H1 (cell line): ENCODE data around the gene SLC39A6. TPM values are rescaled to one million over a fixed set of nuclear protein-coding genes. Genes with fewer than 3 reads are reported as not detected.

Source experiments
- CTCF ChIA-PET: fragments of 300-600 bp; sonication (Branson Sonifier 250); formaldehyde crosslinking; loops from one replicate; lab custom pipeline; 2021; ENCODE audit not compliant: partially characterized antibody; lab: Charles Lee
- POLR2A ChIA-PET: fragments of 300-600 bp; sonication (Branson Sonifier 250); formaldehyde crosslinking; loops from one replicate; lab custom pipeline; 2021; ENCODE audit warnings: inconsistent platforms; ENCODE audit not compliant: partially characterized antibody; lab: Charles Lee
- DNase-seq, 2 experiments: peaks; one replicate each; pipeline versions ENCODE4 v3.0.0 to v3.0.0-alpha.2; 2010 to 2022; ENCODE audit warnings: low spot score in 2 of 2, low read depth in 1 of 2, mixed read lengths in 1 of 2
- FAIRE-seq: peaks from 2 replicates; lab custom pipeline; 2011; peaks lifted over from hg19 to GRCh38; lab: Jason Lieb, UNC
- H2AFZ ChIP-seq: 2 replicates; pipeline ENCODE4 v1.8.1; 2012; ENCODE audit warnings: low read length, inconsistent platforms
- H2AK5ac ChIP-seq: 2 replicates; pipeline ENCODE4 v1.6.1; 2013; ENCODE audit warnings: low read depth, low read length
- H2BK120ac ChIP-seq: replicated peaks from 2 replicates; pipeline ENCODE3; 2013; ENCODE audit warnings: low read depth, low read length, inconsistent platforms
- H2BK12ac ChIP-seq: 2 replicates; pipeline ENCODE4 v1.6.1; 2013; ENCODE audit warnings: low read depth, low read length
- H2BK15ac ChIP-seq: 2 replicates; pipeline ENCODE4 v1.6.1; 2013; ENCODE audit warnings: low read length
- H2BK20ac ChIP-seq: 2 replicates; pipeline ENCODE4 v1.6.1; 2013; ENCODE audit warnings: low read length
- H2BK5ac ChIP-seq: 2 replicates; pipeline ENCODE4 v1.6.1; 2013; ENCODE audit warnings: low read depth, low read length
- H3K14ac ChIP-seq: 2 replicates; pipeline ENCODE4 v1.6.1; 2013; ENCODE audit warnings: inconsistent platforms; ENCODE audit not compliant: insufficient read length
- H3K18ac ChIP-seq: 2 replicates; pipeline ENCODE4 v1.6.1; 2013; ENCODE audit warnings: low read length; ENCODE audit errors: extremely low read depth
- H3K23ac ChIP-seq: 2 replicates; pipeline ENCODE4 v1.6.1; 2013; ENCODE audit warnings: inconsistent platforms; ENCODE audit not compliant: insufficient read length
- H3K23me2 ChIP-seq: 2 replicates; pipeline ENCODE4 v1.6.1; 2013; ENCODE audit warnings: low read depth, low read length
- H3K27ac ChIP-seq: 2 replicates; pipeline ENCODE4 v1.6.1; 2011; ENCODE audit warnings: low read depth, low read length, inconsistent platforms
- H3K27me3 ChIP-seq, 4 experiments: replicated peaks in 1 of 4; 1 replicate in 1 of 4; 2 replicates in 3 of 4; pipeline versions ENCODE4 v1.6.1 to v1.8.1; 2011 to 2013; ENCODE audit warnings: low read length in 3 of 4, mild to moderate bottlenecking in 3 of 4, inconsistent platforms in 2 of 4, mixed read lengths in 2 of 4, moderate library complexity in 1 of 4; ENCODE audit not compliant: control insufficient read depth in 3 of 4, insufficient read depth in 3 of 4; ENCODE audit errors: extremely low read depth in 1 of 4
- H3K36me3 ChIP-seq, 4 experiments: 2 replicates each; pipeline versions ENCODE4 v1.6.1 to v1.8.1; 2011 to 2013; ENCODE audit warnings: mild to moderate bottlenecking in 4 of 4, low read length in 3 of 4, moderate library complexity in 2 of 4, control low read depth in 1 of 4, inconsistent platforms in 1 of 4; ENCODE audit not compliant: insufficient read depth in 4 of 4, control insufficient read depth in 2 of 4
- H3K4ac ChIP-seq: replicated peaks from 2 replicates; pipeline ENCODE3; 2013; ENCODE audit warnings: low read length, low read depth, mixed read lengths, inconsistent platforms; ENCODE audit not compliant: insufficient read length
- H3K4me1 ChIP-seq, 4 experiments: replicated peaks in 1 of 4; 1 replicate in 1 of 4; 2 replicates in 3 of 4; pipeline versions ENCODE4 v1.6.1 to v1.8.1; 2011 to 2013; ENCODE audit warnings: low read length in 3 of 4, inconsistent platforms in 2 of 4, mixed read lengths in 1 of 4; ENCODE audit not compliant: insufficient read depth in 4 of 4, control insufficient read depth in 3 of 4
- H3K4me2 ChIP-seq, 2 experiments: 2 replicates each; pipeline versions ENCODE4 v1.6.1 to v1.8.1; 2011 to 2013; ENCODE audit warnings: low read depth in 2 of 2, low read length in 2 of 2, control low read depth in 1 of 2, inconsistent platforms in 1 of 2, mild to moderate bottlenecking in 1 of 2; ENCODE audit not compliant: insufficient read depth in 1 of 2
- H3K4me3 ChIP-seq, 4 experiments: fragments of 200-600, 300-600 bp in 1 of 4; sonication (generic), shearing (Covaris generic), sonication (Bioruptor Twin) in 1 of 4; 2 replicates each; pipeline versions ENCODE4 v1.5.1 to v1.8.1; 2011 to 2016; ENCODE audit warnings: low read length in 4 of 4, low read depth in 3 of 4, control low read depth in 2 of 4, inconsistent platforms in 2 of 4, mild to moderate bottlenecking in 2 of 4, mixed read lengths in 1 of 4, moderate library complexity in 1 of 4; ENCODE audit not compliant: insufficient read depth in 2 of 4; ENCODE audit errors: extremely low read depth in 1 of 4
- H3K56ac ChIP-seq: replicated peaks from 2 replicates; pipeline ENCODE3; 2013; ENCODE audit warnings: low read depth, mild to moderate bottlenecking, mixed read lengths, low read length, inconsistent platforms; ENCODE audit not compliant: insufficient read length
- H3K79me1 ChIP-seq: 2 replicates; pipeline ENCODE4 v1.6.1; 2013; ENCODE audit warnings: low read depth, low read length, control low read depth
- H3K79me2 ChIP-seq, 2 experiments: 2 replicates each; pipeline versions ENCODE4 v1.6.1 to v1.8.1; 2012 to 2013; ENCODE audit warnings: low read length in 2 of 2, mild to moderate bottlenecking in 2 of 2, inconsistent platforms in 1 of 2; ENCODE audit not compliant: insufficient read depth in 2 of 2, control insufficient read depth in 1 of 2
- H3K9ac ChIP-seq, 4 experiments: replicated peaks in 1 of 4; 1 replicate in 1 of 4; 2 replicates in 3 of 4; pipeline versions ENCODE4 v1.6.1 to v1.8.1; 2011 to 2013; ENCODE audit warnings: low read depth in 3 of 4, low read length in 3 of 4, control low read depth in 2 of 4, mild to moderate bottlenecking in 2 of 4, moderate library complexity in 2 of 4, inconsistent platforms in 1 of 4; ENCODE audit errors: extremely low read depth in 1 of 4
- H3K9me3 ChIP-seq, 2 experiments: 2 replicates each; pipeline versions ENCODE4 v1.6.1 to v1.8.1; 2012 to 2013; ENCODE audit warnings: mild to moderate bottlenecking in 2 of 2, moderate library complexity in 2 of 2, control low read depth in 1 of 2, inconsistent platforms in 1 of 2, low read depth in 1 of 2, low read length in 1 of 2, mixed read lengths in 1 of 2; ENCODE audit not compliant: insufficient read depth in 2 of 2
- H4K20me1 ChIP-seq, 2 experiments: replicated peaks in 1 of 2; 2 replicates each; pipeline versions ENCODE3 to v1.8.1; 2011 to 2013; ENCODE audit warnings: inconsistent platforms in 2 of 2, low read length in 2 of 2, mild to moderate bottlenecking in 1 of 2; ENCODE audit not compliant: insufficient read depth in 2 of 2, control insufficient read depth in 1 of 2
- H4K5ac ChIP-seq: 2 replicates; pipeline ENCODE4 v1.6.1; 2013; ENCODE audit warnings: low read length, low read depth, mixed read lengths, inconsistent platforms; ENCODE audit not compliant: insufficient read length
- H4K8ac ChIP-seq: 2 replicates; pipeline ENCODE4 v1.8.0; 2013; ENCODE audit warnings: mild to moderate bottlenecking, moderate library complexity, low read length, inconsistent platforms; ENCODE audit not compliant: insufficient read depth; ENCODE audit errors: extremely low read depth
- H4K91ac ChIP-seq: replicated peaks from 2 replicates; pipeline ENCODE3; 2013; ENCODE audit warnings: low read length, mixed read lengths, inconsistent platforms; ENCODE audit not compliant: insufficient read length
- ASH2L ChIP-seq: fragments of 200-600, 300-600 bp; sonication (generic); IDR thresholded peaks from one replicate; pipeline ENCODE4 v1.7.1; 2017; ENCODE audit warnings: low read length
- CHD1 ChIP-seq: IDR thresholded peaks from 2 replicates; pipeline ENCODE4 v1.6.1; 2012; ENCODE audit warnings: low read depth, low read length, improper control_type of control experiment
- HDAC2 ChIP-seq, 2 experiments: fragments of 300-600 bp in 1 of 2; sonication (generic) in 1 of 2; IDR thresholded peaks; 2 replicates each; pipeline ENCODE4 v1.6.1; 2011 to 2012; ENCODE audit warnings: low read depth in 2 of 2, low read length in 2 of 2, mild to moderate bottlenecking in 2 of 2, moderate library complexity in 2 of 2, borderline replicate concordance in 1 of 2, inconsistent platforms in 1 of 2
- PHF8 ChIP-seq: fragments of 200-600 bp; sonication (generic); conservative IDR thresholded peaks from 2 replicates; pipeline ENCODE4 v1.7.1; 2012; ENCODE audit warnings: low read depth, mild to moderate bottlenecking, inconsistent platforms, low read length, moderate library complexity
- SAP30 ChIP-seq: fragments of 300-600 bp; sonication (generic); IDR thresholded peaks from 2 replicates; pipeline ENCODE4 v1.7.1; 2012; ENCODE audit warnings: low read length, moderate library complexity, mild to moderate bottlenecking, inconsistent platforms; ENCODE audit not compliant: insufficient read depth, insufficient replicate concordance
- WGBS, 2 experiments: shearing (Covaris generic) in 1 of 2; methylation state at CpG; one replicate each; pipeline versions ENCODE4 v1.1.6 to v1.1.7; 2013 to 2015; ENCODE audit warnings: low lambda C conversion rate in 2 of 2, mixed read lengths in 2 of 2, inconsistent platforms in 1 of 2, low coverage in 1 of 2, missing lambda C conversion rate in 1 of 2; ENCODE audit not compliant: insufficient replicate concordance in 2 of 2, insufficient coverage in 1 of 2, insufficient read length in 1 of 2; ENCODE audit errors: extremely low coverage in 1 of 2, missing lambda C conversion rate in 1 of 2; 5-methylcytosine and 5-hydroxymethylcytosine counted together
- polyA plus RNA-seq, 7 experiments: library from polyadenylated mRNA; depleted of rRNA in 3 of 7; stranded (reverse) in 5 of 7; unstranded in 2 of 7; fragments of >200 nt in 5 of 7; fragments of 200-250 nt in 2 of 7; gene quantifications; 1 replicate in 5 of 7; 2 replicates in 1 of 7; 4 replicates in 1 of 7; pipeline versions ENCODE4 v1.2.1 to v1.2.3, GENCODE V29; 2011 to 2013; ENCODE audit warnings: missing spikeins in 2 of 7, mixed read lengths in 2 of 7
- total RNA-seq: library from RNA; stranded (reverse); fragmentation: NEBNext Ultra II Directional; extraction: Animal tissue kit (Norgen Biotek cat#: 25700); gene quantifications from 2 replicates; pipeline ENCODE4 v1.2.1, GENCODE V29; 2021

SLC39A6 gene
- total and polyA plus RNA-seq, 2 of the 8 experiments (the other 6 are each of a cell fraction or from before 2014, with no cell fraction given), result 36.8 to 55.4 TPM

- peaks cover 0 to 6% (median 3%) of the 10 kb centered on the region in 4 experiments; a peak in 3 of 7 replicates for H3K4me1 ChIP-seq
- H4K20me1 ChIP-seq, result peaks cover 14 to 28% of the 10 kb centered on the region in 2 experiments
- H4K5ac ChIP-seq, result peak overlapping the region; percentile 96
- peaks cover 12% of the 10 kb centered on the region for H3K23me2 ChIP-seq
- no peak overlapping the region for H2AK5ac ChIP-seq
- H4K8ac ChIP-seq, result peak overlapping the region; percentile 98; the same call in 1 of the 2 replicates
- 0 out of 7 replicates have a peak, but pooled peaks cover 0 to 2% (median 0%) of the 10 kb centered on the region in 4 experiments for H3K27me3 ChIP-seq
- peak overlapping the region; percentile 55; the same call in 1 of the 2 replicates for H2BK12ac ChIP-seq
- peak overlapping the region; percentile 72 for H3K56ac ChIP-seq
- POLR2A ChIA-PET, result interaction anchor here (0.7 to 2.5 kb wide), 9 partner anchors 14 to 151 kb away, joined by 3 to 16 read pairs (median 3); partner anchors contain the start of gene MOCOS
- peak overlapping the region; percentile 85 to 100 for H3K4me2 ChIP-seq
- peak overlapping the region; percentile 67 for H4K91ac ChIP-seq
- H3K79me1 ChIP-seq, result peaks cover 16% of the 10 kb centered on the region
- H2BK5ac ChIP-seq, result peak overlapping the region; percentile 95
- CTCF ChIA-PET, result interaction anchor here (1.2 to 2.8 kb wide), 4 partner anchors 35 to 576 kb away, joined by 3 to 10 read pairs (median 4); no protein-coding TSS in a partner anchor
- no peak overlapping the region for H2BK20ac ChIP-seq
- peaks cover 0 to 18% (median 2%) of the 10 kb centered on the region in 4 experiments; a peak in 4 of 8 replicates for H3K36me3 ChIP-seq
- peak overlapping the region; percentile 69 for H3K4ac ChIP-seq
- no peak overlapping the region for H2BK15ac ChIP-seq
- 5% methylated on average over 30 of the region's 30 CpGs; no CpG with 5 or more reads in 1 of the 2 experiments for WGBS, 2 experiments
- H3K79me2 ChIP-seq, result peaks cover 35 to 81% of the 10 kb centered on the region in 2 experiments
- peak overlapping the region; percentile 94 to 99 (median 95) for H3K4me3 ChIP-seq
- H2BK120ac ChIP-seq, result no peak overlapping the region
- H3K9ac ChIP-seq, result peak overlapping the region; percentile 84 to 95 (median 94)
- peak overlapping the region; percentile 94 for H2AFZ ChIP-seq
- no peak for DNase-seq
- no peaks in the 10 kb centered on the region for H3K9me3 ChIP-seq
- FAIRE-seq, result no peak
- peak overlapping the region; percentile 71; the same call in 1 of the 2 replicates for H3K18ac ChIP-seq
- no peak overlapping the region for H3K23ac ChIP-seq
- no peak overlapping the region for H3K14ac ChIP-seq
- TF ChIP-seq SAP30 (peak; percentile 63), PHF8 (no peak), ASH2L (peak; percentile 36), HDAC2 (IDR thresholded peaks at IDR 0.05; ENCODE audit: borderline replicate concordance in 1 of 2, low read depth in 2 of 2, low read length in 2 of 2) (peak in 1 of 2 experiments; percentile 83; a peak in 1 of 4 replicates), CHD1 (no peak)
- TF ChIP-seq, all 59 proteins: peak for 3
- H3K27ac ChIP-seq, result peak overlapping the region; percentile 95
These were observed 1.1 kb upstream of the SLC39A6 start for GRCh38 chr18:36130039-36130831.
